HEK293 (cell line): Measurements from ENCODE around the gene TPSAB1.

Experiments
- CTCF ChIA-PET: fragments of 350-600 bp; formaldehyde crosslinking; extraction: SDS; loops from one replicate; lab custom pipeline; 2021; ENCODE audit warnings: antibody characterized with exemption; lab: Yijun Ruan, JAX
- POLR2A ChIA-PET: fragments of 300-600 bp; formaldehyde crosslinking; extraction: SDS; loops from one replicate; lab custom pipeline; 2020; ENCODE audit warnings: antibody characterized with exemption, inconsistent platforms; lab: Yijun Ruan, JAX
- H3K27ac ChIP-seq: fragments of 200-500 bp; sonication (Bioruptor generic); 2 replicates; pipeline ENCODE4 v1.5.1; 2014; ENCODE audit warnings: low read depth, low read length, control low read depth, inconsistent platforms; ENCODE audit errors: extremely low read depth
- H3K36me3 ChIP-seq, 2 experiments: fragments of 200-500 bp in 1 of 2; sonication (Bioruptor generic) in 1 of 2; 1 replicate in 1 of 2; 2 replicates in 1 of 2; pipeline ENCODE4 v1.5.1; 2014 to 2017; ENCODE audit warnings: inconsistent platforms in 2 of 2, low read length in 2 of 2; ENCODE audit not compliant: control insufficient read depth in 2 of 2, insufficient read depth in 1 of 2
- H3K4me1 ChIP-seq: fragments of 200-500 bp; sonication (Bioruptor generic); 2 replicates; pipeline ENCODE4 v1.5.1; 2014; ENCODE audit warnings: mild to moderate bottlenecking, low read length, inconsistent platforms; ENCODE audit not compliant: control insufficient read depth, insufficient read depth
- H3K4me3 ChIP-seq: 2 replicates; pipeline ENCODE4 v1.5.1; 2011; ENCODE audit warnings: low read depth, mild to moderate bottlenecking, control low read depth, low read length, moderate library complexity
- H3K9me3 ChIP-seq: fragments of 200-500 bp; sonication (Bioruptor generic); 2 replicates; pipeline ENCODE4 v1.5.1; 2014; ENCODE audit warnings: low read depth, low read length, inconsistent platforms; ENCODE audit not compliant: control insufficient read depth, insufficient read depth
- AEBP2 ChIP-seq: fragments of 450-650 bp; formaldehyde crosslinking; IDR thresholded peaks from 2 replicates; pipeline ENCODE4 v1.5.1; 2016; ENCODE audit warnings: missing biosample characterization, missing genetic modification characterization, borderline replicate concordance
- EGR2 ChIP-seq: fragments of 450-650 bp; formaldehyde crosslinking; IDR thresholded peaks from 2 replicates; pipeline ENCODE4 v1.5.1; 2016; ENCODE audit warnings: low read depth, missing biosample characterization, missing genetic modification characterization
- FEZF1 ChIP-seq: fragments of 450-650 bp; formaldehyde crosslinking; IDR thresholded peaks from 2 replicates; pipeline ENCODE4 v1.5.1; 2016; ENCODE audit warnings: missing biosample characterization, missing genetic modification characterization
- GLI4 ChIP-seq: fragments of 450-650 bp; formaldehyde crosslinking; IDR thresholded peaks from 2 replicates; pipeline ENCODE4 v1.5.1; 2016; ENCODE audit warnings: missing biosample characterization, missing genetic modification characterization
- HIC1 ChIP-seq: fragments of 450-650 bp; formaldehyde crosslinking; IDR thresholded peaks from 2 replicates; pipeline ENCODE4 v1.5.1; 2016; ENCODE audit warnings: missing biosample characterization, missing genetic modification characterization
- INSM2 ChIP-seq: fragments of 450-650 bp; formaldehyde crosslinking; IDR thresholded peaks from 2 replicates; pipeline ENCODE4 v1.5.1; 2016; ENCODE audit warnings: missing biosample characterization, missing genetic modification characterization
- SETDB1 ChIP-seq: IDR thresholded peaks from one replicate; pipeline ENCODE4 v1.6.1; 2017; ENCODE audit warnings: mild to moderate bottlenecking, low read length, moderate library complexity, mixed read lengths; ENCODE audit not compliant: insufficient read length
- TSHZ1 ChIP-seq: fragments of 450-650 bp; formaldehyde crosslinking; IDR thresholded peaks from 2 replicates; pipeline ENCODE4 v1.5.1; 2016; ENCODE audit warnings: missing biosample characterization, missing genetic modification characterization, borderline replicate concordance
- ZFHX2 ChIP-seq: fragments of 450-650 bp; formaldehyde crosslinking; conservative IDR thresholded peaks from 2 replicates; pipeline ENCODE4 v1.5.1; 2016; ENCODE audit warnings: missing biosample characterization, missing genetic modification characterization
- ZIC2 ChIP-seq: fragments of 450-650 bp; formaldehyde crosslinking; IDR thresholded peaks from 2 replicates; pipeline ENCODE4 v1.5.1; 2016; ENCODE audit warnings: missing biosample characterization, missing genetic modification characterization
- ZNF114 ChIP-seq: fragments of 450-650 bp; formaldehyde crosslinking; IDR thresholded peaks from 2 replicates; pipeline ENCODE4 v1.5.0; 2017; ENCODE audit warnings: missing biosample characterization, missing genetic modification characterization
- ZNF169 ChIP-seq: fragments of 450-650 bp; formaldehyde crosslinking; IDR thresholded peaks from 2 replicates; pipeline ENCODE4 v1.5.1; 2016; ENCODE audit warnings: missing biosample characterization, missing genetic modification characterization
- ZNF174 ChIP-seq: fragments of 450-650 bp; formaldehyde crosslinking; IDR thresholded peaks from 2 replicates; pipeline ENCODE4 v1.5.0; 2017; ENCODE audit warnings: missing biosample characterization, mild to moderate bottlenecking, missing genetic modification characterization
- ZNF175 ChIP-seq: fragments of 450-650 bp; formaldehyde crosslinking; IDR thresholded peaks from 2 replicates; pipeline ENCODE4 v1.5.1; 2016; ENCODE audit warnings: missing biosample characterization, missing genetic modification characterization
- ZNF341 ChIP-seq: fragments of 450-650 bp; formaldehyde crosslinking; IDR thresholded peaks from 2 replicates; pipeline ENCODE4; 2016; ENCODE audit warnings: low read depth, missing biosample characterization, missing genetic modification characterization
- ZNF426 ChIP-seq: fragments of 450-650 bp; formaldehyde crosslinking; IDR thresholded peaks from 2 replicates; pipeline ENCODE4 v1.5.1; 2017; ENCODE audit warnings: missing biosample characterization, missing genetic modification characterization, mild to moderate bottlenecking, inconsistent platforms, moderate library complexity
- ZNF518A ChIP-seq: fragments of 450-650 bp; formaldehyde crosslinking; conservative IDR thresholded peaks from 2 replicates; pipeline ENCODE4 v1.5.1; 2016; ENCODE audit warnings: low read depth, missing biosample characterization, missing genetic modification characterization
- ZNF555 ChIP-seq: fragments of 450-650 bp; formaldehyde crosslinking; conservative IDR thresholded peaks from 2 replicates; pipeline ENCODE4 v1.5.1; 2017; ENCODE audit warnings: missing biosample characterization, mild to moderate bottlenecking, missing genetic modification characterization, inconsistent platforms
- ZNF560 ChIP-seq: fragments of 450-650 bp; formaldehyde crosslinking; IDR thresholded peaks from 2 replicates; pipeline ENCODE4 v1.5.1; 2017; ENCODE audit warnings: missing biosample characterization, missing genetic modification characterization, borderline replicate concordance
- ZNF707 ChIP-seq: fragments of 450-650 bp; formaldehyde crosslinking; IDR thresholded peaks from 2 replicates; pipeline ENCODE4 v1.5.1; 2016; ENCODE audit warnings: missing biosample characterization, missing genetic modification characterization
- ZNF785 ChIP-seq: fragments of 450-650 bp; formaldehyde crosslinking; IDR thresholded peaks from 2 replicates; pipeline ENCODE4 v1.5.1; 2016; ENCODE audit warnings: missing biosample characterization, missing genetic modification characterization
- ZNF837 ChIP-seq: fragments of 450-650 bp; formaldehyde crosslinking; IDR thresholded peaks from 2 replicates; pipeline ENCODE4 v1.5.1; 2016; ENCODE audit warnings: missing biosample characterization, missing genetic modification characterization

Gene TPSAB1

GRCh38 chr16:1261131-1261892, 20.8 kb downstream of the TPSAB1 start:
- no peaks in the 10 kb centered on the region for H3K9me3 ChIP-seq
- H3K4me1 ChIP-seq: no peaks in the 10 kb centered on the region
- H3K4me3 ChIP-seq: no peak overlapping the region
- no peak overlapping the region for H3K27ac ChIP-seq
- POLR2A ChIA-PET: no interaction called here
- H3K36me3 ChIP-seq: no peaks in the 10 kb centered on the region
- CTCF ChIA-PET: no interaction called here
- TF ChIP-seq ZNF837 (tag by site-specific recombination): no peak
- no peak for TF ChIP-seq TSHZ1
- no peak for TF ChIP-seq FEZF1
- no peak for TF ChIP-seq ZNF426 (tag by site-specific recombination)
- TF ChIP-seq ZNF174 (tag by site-specific recombination): no peak
- no peak for TF ChIP-seq ZNF555 (tag by site-specific recombination)
- no peak for TF ChIP-seq AEBP2 (tag by site-specific recombination)
- no peak for TF ChIP-seq ZNF169 (tag by site-specific recombination)
- no peak for TF ChIP-seq ZNF175 (tag by site-specific recombination)
- peak; percentile 37; the same call in 1 of the 2 replicates for TF ChIP-seq ZFHX2 (tag by site-specific recombination)
- TF ChIP-seq EGR2: no peak
- no peak for TF ChIP-seq ZNF785
- TF ChIP-seq ZIC2 (tag by site-specific recombination): peak; percentile 80
- TF ChIP-seq HIC1 (tag by site-specific recombination): no peak
- no peak for TF ChIP-seq ZNF518A
- TF ChIP-seq SETDB1: no peak
- no peak for TF ChIP-seq INSM2 (tag by site-specific recombination)
- no peak for TF ChIP-seq ZNF560 (tag by site-specific recombination)
- TF ChIP-seq ZNF707 (tag by site-specific recombination): no peak
- TF ChIP-seq ZNF114 (tag by site-specific recombination): no peak
- TF ChIP-seq ZNF341 (tag by site-specific recombination): peak; percentile 33; the same call in 1 of the 2 replicates
- TF ChIP-seq GLI4: no peak
